ENCODE data around the gene PMP22.

DNA sequence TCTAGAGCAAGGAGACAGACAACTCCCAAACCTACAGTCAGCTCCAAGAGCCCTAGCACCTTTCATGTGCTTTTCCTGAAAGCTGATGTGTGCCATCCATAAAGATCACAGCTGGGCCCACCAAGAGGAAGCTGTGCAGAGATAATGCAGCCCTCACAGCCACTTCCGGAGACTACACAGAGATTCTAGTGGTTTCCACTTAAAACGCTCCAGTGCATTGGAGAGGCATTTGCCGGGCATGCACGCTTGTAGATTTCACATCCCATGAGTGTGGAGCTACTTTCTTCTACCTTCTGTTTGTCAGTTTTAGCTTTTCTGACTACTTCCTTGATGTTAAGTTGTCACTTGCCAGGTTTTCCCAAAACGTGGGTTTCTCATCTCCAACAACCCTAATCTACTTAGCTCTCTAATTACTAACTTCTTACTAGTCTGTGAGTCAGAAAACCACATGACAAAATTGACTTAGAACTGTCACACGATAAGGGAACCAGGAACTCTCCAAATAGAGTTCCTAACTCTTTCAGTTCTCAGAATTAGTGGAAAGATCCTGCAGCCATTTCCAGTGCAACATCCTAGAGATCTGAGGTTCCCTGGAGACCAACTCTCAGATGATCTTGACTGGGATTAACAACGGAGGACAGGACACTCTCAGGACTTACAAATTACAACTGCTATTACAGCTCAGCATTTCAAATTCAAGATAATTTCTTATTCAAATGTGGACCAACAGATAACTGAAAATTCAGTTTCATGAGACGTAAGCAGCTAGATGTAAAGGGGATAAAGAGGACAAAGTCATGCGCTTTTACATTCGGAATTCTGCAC is 28.6 kb downstream of the PMP22 start:
- no peak for TF ChIP-seq NFE2L1 (CRISPR knock-in tag; IDR thresholded peaks at IDR 0.05; ENCODE audit: borderline replicate concordance)
- TF ChIP-seq CEBPG (CRISPR knock-in tag; IDR thresholded peaks at IDR 0.05), result no peak
- TF ChIP-seq CENPT (CRISPR knock-in tag; IDR thresholded peaks at IDR 0.05; ENCODE audit: low read depth), result no peak
- TF ChIP-seq, protein P1, sequence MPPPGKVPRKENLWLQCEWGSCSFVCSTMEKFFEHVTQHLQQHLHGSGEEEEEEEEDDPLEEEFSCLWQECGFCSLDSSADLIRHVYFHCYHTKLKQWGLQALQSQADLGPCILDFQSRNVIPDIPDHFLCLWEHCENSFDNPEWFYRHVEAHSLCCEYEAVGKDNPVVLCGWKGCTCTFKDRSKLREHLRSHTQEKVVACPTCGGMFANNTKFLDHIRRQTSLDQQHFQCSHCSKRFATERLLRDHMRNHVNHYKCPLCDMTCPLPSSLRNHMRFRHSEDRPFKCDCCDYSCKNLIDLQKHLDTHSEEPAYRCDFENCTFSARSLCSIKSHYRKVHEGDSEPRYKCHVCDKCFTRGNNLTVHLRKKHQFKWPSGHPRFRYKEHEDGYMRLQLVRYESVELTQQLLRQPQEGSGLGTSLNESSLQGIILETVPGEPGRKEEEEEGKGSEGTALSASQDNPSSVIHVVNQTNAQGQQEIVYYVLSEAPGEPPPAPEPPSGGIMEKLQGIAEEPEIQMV (CRISPR knock-in tag; IDR thresholded peaks at IDR 0.05; ENCODE audit: low read depth), result no peak

Measured in HepG2 (cell line).